HG03571 (cell line): ENCODE measurements around the gene RAD51AP1.

Source experiments
- ATAC-seq: cut with Tn5 transposase; IDR thresholded peaks from one replicate; pipeline ENCODE4 v1.9.1; 2021; ENCODE audit not compliant: unreplicated experiment

Gene RAD51AP1

DNA sequence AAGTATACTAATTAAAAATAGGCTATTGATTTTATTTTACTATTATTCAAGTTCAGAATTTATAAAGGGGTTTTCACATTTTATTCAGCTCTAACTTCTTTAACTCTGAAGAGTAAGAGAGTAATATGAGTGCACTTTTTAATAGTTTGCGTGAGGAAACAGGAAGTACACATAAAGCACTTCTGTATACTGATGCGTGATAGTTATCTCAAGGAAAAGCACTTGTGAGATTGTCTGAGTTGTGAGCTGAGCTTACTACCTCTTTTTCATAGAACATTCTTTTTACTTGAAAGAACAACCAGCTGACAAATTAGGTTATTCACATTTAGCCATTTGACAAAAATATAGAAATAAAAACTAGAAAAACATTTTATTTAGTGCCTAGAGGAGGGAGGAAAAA is 1.9 kb downstream of the RAD51AP1 start:
- no peak for ATAC-seq

DNA sequence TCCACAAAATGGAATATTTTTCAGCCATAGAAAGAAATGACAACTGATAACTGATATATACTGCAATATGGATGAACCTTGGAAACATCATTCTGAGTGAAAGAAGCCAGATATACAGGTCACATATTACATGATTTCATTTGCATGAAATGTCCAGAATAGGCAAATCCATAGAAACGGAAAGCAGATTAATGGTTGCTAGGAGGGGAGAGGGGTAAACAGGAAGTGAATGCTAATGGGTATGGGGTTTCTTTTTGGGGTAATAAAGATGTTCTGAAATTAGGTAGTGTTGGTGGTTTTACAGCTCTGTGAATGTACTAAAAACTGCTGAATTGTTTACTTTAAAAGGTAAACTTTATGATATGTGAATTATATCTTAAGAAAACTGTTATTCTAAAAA is 6.5 kb downstream of the RAD51AP1 start:
- no peak for ATAC-seq

DNA sequence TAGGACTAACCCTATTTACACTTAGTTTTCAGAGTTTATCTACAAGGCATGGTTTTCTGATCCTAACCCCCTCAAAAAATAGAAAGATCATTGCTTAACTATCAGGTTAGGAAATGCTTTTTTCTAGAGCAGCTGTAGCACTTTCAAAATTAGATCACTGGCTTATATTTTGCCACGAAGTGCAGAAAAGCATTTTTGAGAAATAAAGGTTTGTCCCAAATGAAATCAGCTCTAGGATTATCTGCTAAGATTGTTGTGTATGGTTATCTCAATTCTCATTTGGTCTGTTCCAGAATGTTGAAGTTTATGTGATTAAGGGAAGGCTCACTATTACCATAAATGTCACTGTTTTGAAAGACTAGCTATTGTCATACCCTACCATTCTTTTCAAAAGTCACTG is 13.5 kb downstream of the RAD51AP1 start:
- ATAC-seq, result no peak

DNA sequence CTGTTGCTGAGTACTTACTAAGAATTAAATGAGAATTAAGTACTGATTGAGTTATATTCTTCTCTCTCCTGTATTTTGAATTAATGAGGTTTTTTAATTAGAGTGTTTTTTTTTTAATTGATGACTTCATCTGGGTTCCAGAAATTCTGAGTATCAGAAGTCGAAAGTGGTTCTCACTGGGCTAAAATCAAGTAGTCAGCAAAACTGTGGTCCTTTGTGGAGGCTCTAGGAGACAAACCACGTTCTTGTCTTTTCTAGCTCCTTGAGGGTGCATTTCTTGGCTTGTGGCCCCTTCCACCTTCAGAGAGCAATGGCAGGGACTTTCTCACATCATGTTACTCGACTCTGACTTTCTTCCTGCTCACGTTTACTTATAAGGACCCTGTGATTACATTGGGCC is 15.3 kb downstream of the RAD51AP1 start:
- no peak for ATAC-seq

DNA sequence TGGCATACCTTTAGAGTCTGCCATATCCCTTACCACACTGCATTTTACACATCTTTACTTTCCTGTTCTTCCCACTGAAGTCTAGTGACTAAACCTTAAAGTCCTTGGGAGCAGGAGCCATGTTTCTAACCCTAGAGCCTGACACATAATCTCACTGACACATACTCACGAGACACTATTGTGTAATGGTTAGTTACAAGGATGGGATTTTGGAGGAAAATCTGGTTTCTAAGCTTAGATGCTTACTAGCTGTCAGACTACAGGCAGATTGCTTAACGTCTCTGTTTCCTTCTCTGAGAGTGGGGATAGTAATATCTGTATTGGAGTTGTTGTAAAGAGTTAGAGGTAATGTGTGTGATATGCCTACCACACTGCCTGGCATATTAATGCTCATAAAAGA is 17.1 kb downstream of the RAD51AP1 start:
- ATAC-seq, result no peak

DNA sequence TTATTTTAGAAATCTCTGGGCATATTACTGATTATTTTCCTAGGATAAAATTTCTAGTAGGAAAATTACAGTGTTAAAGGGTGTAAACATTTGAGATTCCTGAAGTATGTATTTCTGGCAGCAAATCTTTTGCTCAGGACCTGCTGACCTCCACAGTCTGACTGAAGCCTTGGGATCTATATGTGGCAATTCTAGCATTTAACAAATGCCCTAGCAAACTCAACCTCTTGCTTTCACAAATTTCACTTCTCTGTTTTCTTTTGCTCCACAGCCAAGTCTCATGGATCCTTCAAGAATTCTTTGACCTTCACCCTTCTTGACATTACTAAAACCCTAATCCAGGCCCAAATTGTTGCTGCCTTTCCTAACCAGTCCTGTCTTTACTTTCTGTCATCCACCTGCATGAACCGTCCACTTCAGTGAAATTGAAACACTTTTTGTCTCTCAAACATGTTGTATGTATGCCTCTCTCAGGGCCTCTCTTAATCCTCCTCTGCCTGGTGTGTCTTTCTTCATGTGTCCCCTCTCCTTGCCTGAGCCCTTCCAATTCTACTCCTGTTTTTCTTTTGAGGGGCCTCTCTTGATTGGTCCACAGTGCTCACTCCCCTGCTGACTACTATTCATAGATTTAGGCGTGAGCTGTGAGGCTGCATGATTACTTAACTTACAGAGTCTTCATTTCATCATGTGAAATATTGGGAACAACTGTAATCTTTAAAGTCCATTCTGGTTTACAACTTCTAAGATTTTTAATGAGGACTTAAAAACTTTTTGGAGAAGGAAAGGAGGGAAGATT is 18.2 kb downstream of the RAD51AP1 start:
- ATAC-seq, result no peak

DNA sequence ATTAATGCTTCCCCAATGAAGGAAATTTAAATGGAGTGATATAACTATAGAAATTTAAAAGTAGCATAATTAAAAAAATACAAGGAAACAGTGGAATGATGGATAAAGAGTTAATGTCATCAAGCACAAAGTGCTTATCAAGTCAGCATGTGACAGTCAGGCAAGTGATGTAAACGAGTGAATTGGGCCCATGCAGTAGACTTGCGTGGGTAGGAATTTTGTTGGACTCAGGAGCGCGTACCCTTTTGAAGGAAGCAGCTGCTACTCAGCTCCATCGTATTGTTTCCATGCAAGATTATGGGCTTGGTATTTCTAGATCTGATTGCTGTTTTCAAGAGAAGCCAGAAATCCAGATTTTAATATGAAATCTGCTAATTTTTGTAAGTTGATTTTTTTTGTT is 18.9 kb downstream of the RAD51AP1 start:
- no peak for ATAC-seq

DNA sequence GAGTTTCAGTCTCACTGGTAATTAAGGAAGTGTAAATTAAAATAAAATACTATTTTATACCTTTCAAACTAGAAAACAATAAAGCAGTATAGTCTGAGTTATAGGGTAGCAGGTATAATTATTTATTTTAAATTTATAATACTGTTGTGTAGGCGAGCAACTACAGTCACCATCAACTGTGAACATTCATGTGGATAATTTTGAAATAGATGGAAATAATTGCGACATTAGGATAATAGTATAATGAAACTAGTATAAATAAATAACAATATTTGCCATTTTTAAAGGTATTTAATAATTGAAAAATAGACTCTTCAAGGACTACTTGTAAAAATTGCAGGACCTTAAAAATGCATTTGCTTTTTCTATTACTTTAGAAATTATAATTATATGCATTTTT is 19.5 kb downstream of the RAD51AP1 start:
- ATAC-seq, result no peak

DNA sequence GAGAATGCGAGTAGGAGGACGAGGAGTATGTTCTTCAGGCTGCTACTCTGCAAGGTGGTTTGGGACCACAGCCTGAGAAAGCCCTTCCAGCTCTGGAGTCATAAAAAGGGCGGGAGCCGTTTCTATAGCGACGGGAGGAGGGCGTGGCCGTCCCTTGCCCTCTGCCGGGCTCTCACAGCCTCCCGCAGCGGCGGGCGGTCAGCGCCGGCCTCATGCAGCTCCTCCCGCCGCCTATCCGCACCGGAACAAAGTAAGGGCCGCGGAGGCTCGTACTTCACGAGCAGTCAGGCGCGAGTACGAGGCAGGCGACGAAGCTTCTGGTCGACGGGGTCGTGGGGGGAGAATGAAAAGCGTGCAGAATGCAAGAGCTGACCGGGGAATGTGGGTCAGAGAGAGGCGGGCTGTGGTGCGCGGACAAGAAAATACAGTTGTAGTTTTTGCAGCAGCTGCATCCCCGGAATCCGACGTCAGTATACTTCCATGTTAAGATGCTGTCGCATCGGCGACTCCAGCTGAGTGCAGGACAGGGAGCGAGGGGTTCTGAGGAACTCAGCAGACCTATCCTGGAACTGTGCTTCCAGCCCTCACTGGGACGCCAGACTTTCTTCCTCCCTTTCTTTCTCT is 23.5 kb downstream of the RAD51AP1 start, which contains the start of gene DYRK4:
TSS of gene DYRK4 (plus strand) at position 175 of the 624 bp plus-strand sequence. CDS start at position 213, 38 bp downstream.
- no peak for ATAC-seq

DNA sequence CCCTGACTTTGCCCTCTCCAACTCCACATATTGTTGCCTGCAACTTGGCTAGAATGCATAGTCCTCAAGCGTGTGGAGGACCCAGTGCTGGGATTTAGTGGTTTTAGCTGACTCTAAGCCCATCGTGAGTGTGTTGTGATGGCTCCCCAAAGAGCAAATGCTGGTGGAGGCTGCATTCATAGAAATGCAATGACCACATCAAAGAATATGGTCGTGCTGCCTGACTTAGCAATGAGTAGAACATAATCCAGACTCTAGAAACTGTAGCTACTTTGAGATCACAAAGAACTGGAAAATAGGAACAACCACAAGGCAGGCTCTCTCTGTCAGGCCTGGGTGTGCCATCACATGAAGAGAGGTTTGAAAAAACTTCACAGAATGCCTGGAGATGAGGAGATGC is 24.6 kb downstream of the RAD51AP1 start:
- no peak for ATAC-seq

DNA sequence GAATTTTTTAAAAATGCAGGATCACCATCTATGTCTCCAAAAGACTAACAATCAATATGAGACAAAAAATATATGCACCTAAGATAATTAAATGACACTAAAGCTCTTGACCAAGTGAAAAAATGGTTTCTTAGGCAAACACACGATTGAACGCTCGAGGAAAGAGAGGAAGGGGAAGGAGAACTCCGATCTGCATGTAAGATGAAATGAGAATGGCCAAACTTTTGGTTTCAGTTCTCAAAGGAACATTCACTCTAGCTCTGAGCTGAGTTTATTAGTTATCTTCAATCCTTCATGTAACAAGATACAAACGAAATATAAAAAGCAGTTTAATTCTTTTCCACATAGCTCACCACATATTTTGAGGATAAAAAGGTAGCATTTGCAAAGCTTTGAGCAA is 26.1 kb downstream of the RAD51AP1 start:
- ATAC-seq, result no peak

DNA sequence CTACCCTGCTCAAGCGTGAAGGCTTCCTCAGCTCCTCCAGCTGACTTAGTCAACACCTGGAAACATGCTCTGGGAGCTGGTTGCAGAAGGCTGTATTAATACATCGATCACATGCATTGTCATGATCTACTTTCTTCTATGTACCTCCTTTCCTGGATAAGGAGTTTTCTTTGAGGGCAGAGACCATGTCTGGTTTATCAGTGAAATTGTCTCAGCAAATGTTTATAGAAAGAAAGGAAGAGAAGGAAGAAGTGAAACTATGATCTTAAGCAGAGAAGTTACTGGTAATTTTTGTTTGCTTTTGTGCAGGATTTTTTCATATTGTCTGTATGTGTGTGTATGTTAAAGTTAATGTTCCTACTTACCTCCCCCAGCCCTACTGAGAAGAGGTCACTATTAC is 27.8 kb downstream of the RAD51AP1 start:
- no peak for ATAC-seq

DNA sequence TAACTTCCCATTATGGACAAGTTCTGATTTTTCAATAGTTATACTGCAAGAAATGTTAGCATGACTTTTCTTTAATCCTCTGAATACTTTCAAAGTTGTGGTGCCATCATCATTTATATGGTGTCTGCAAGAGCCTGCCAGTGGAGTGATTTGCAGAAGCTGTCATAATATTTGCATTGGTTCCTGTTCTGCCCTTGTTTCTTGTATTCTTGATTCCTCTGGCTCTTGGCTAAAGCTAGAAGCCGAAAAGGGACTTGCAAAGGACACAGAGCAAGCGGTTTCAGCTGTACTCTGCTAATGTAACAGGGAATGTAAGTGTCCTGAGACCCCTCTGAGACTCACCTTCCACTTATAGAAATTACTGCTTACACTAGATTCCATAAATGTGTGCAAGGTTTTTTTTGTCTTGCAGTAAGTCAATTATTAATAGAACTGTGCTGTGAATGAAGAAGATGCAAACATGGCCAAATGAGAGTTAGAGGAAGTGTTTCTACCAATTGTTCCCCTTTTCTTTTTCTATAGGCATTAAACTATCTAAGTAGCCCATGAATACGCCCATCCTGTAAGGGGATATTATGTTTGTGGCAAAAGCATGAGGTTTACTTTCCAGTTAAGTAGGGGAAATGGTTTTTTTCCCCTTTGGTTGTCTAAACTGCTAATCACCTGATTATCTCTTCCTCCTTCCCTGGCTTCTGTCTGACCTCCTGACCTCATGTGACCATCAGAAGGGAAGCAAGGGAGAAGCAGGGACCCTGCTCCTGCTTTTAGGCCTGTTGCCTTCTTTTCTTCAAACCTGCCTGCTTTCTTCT is 28.6 kb downstream of the RAD51AP1 start:
- ATAC-seq, result peak; percentile 70

DNA sequence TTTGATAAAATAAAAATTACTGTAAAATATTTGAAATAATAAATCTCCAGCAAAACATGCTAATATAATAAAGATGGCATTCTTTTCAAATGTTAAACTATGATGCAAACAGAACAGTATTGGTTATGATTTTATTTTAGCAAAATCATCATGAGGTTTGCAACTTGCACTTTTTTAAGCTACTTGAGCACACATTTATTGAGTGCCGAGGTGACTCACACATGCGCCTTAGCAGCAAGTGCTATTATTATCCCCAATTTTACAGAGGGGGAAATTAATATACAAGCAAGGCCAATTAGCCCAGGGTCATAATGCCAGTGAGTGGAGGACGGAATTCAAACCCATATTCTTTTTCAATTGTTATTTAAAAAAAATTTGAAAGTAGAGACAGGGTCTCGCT is 30.6 kb downstream of the RAD51AP1 start:
- no peak for ATAC-seq

DNA sequence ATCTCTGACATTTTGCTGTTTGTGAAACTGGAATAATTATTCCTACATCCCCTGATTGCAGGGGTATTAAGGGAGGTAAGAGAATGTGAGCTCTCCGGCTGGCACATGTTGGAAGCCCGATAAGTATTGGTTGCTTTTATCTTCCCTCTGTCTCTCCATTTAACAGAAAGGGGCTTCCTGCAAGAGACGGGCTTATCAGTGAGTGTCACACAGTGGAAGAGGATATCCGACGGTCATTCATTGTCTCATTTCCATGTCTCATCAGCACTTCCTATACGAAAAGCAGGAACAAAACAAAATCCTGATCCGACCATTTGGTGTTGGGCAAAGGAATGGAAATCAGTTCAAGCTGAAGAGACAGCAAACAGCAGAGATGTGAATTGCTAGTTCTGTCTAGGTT is 34.0 kb downstream of the RAD51AP1 start:
- ATAC-seq, result no peak

DNA sequence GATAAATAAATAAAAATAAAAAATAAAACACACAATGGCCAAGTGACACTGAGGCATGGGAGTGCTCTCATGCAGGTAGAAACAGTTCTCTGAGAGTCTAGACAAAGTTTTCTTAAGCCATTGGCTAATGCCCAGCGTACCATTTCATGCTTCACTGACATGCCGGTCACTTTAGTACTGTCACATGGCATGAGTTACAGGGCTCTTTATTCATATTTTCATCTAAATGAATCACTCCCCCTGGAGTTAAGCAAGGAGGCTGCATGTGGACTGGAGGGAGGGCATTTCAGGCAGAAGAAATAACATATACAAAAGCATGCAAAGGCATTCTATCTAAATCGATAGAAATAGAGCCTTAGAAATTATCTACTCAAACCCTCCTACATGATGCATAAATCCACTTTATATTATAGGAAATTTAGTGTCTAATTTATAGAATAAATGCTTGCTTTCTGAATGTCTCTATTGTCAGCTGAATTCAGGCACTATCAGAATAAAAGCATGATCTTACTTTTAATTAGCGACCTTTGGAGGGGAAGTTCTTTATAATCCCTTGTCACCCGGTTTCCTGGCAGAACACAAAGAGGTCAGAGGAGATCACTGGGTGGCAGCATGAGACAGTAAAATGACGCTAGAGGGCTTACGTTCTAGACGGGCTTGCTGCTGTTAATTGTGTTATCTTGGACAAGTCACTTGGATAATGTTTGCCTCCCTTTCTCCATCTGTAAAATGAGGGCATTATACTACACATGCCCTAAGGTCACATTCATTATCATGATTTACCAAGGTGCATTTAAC is 40.8 kb downstream of the RAD51AP1 start:
- no peak for ATAC-seq

DNA sequence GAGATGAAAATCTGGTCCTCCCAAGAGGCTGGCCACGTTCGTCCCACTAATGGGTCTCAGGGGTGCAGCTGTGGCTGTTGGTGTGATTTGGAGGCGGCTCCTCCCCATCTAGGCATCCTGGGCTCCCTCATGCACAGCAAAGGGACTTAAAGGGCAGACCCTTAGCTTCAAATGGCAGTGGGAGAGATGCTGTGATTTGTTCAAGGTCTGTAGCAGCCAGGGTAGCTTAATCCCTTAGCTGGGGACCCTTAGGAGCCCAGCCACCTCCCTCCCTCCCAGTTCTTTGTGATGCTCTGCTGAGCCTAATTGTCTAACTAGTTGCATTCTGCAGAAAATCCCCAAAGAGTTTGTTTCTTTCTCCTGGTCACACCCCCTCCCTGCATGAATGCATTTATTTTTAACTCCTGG is 41.6 kb downstream of the RAD51AP1 start:
- no peak for ATAC-seq

DNA sequence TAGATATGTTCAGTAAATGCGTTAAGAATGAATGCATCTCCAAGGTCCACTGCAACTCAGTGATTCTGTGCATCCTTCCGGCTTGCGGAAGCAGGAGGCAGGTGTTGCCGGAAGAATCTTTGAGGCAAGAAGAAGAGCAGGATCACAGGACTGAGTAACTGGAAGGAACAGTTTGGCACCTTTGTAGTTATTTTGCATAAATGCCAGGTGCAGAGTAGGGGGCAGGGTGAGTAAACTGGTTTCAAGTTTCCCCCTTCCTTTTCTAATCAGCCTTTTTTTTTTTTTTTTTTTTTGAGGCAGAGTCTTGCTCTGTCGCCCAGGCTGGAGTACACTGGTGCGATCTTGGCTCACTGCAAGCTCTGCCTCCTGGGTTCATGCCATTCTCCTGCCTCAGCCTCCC is 45.6 kb downstream of the RAD51AP1 start:
- no peak for ATAC-seq

DNA sequence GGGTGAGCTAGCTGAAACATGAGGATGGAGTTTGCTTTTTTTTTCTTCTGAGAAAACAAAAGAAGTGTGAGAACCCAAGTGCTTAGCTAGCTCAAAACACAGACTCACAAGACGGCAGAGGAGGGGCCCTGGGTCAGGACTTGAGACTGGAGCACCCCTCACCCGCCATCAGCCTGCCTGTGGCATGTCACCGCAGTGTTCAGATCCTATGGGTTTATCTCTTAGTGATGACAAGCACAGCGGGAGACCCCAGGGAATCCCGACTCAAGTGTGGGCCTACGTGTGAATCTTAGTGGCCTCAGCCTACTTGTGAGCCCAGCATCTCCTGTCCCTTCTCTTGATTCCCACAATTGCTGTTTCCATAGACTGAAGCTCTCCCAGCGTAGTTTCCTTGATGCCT is 46.2 kb downstream of the RAD51AP1 start:
- no peak for ATAC-seq

DNA sequence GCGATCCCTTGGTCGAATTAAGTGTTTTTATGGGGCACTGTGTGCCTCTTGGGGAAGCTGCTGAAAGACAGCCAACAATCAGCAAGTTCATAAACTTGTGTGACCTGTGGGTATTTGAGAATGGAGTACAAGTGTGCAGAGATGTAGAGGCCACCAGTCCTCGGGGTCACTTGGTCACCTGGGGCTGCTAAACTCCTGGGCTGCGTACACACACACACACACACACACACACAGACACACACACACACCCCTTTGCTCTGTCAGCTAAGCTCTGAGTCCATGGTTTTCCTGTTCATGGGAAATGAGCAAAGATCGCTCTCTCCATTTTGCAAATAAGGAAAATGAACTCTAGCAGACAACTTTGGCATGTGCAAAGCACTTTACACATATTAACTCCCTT is 47.8 kb downstream of the RAD51AP1 start:
- ATAC-seq, result no peak

DNA sequence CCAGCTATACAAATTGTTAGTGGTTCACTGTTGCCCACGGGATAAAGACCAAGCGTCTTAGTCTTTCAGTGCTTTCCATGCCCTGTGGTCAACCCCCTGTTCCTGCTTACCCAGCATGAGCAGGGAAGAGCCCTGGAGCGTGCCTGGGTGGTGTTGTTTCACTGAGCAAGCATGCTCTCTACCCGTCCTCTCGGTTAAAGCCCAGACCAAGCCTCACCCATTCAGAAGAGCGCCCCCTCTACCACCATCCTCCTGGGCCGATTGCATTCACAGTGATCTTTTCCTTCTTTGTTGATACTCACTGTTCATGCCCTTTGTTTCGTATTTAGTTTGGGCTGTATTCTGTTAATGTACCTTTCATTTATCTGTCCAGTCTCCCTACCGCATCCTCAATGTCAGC is 48.4 kb downstream of the RAD51AP1 start:
- no peak for ATAC-seq
